HCEC 1CT (cell line): Measurements from ENCODE around the gene GABRG3.
"Not testable (repeated sequence)": the region's sequence is repeated elsewhere in the genome, so short reads cannot be mapped to it uniquely, and the experiment has no call there.

Experiments
- DNase-seq: peaks from one replicate; pipeline ENCODE4 v3.0.0-alpha.2; 2017

The GABRG3 gene

GRCh38 chr15:27358751-27359434, 387.9 kb downstream of the GABRG3 start:
- no peak for DNase-seq

GRCh38 chr15:27359586-27359985, 388.6 kb downstream of the GABRG3 start:
- no peak for DNase-seq

GRCh38 chr15:27360316-27360715, 389.3 kb downstream of the GABRG3 start:
- no peak for DNase-seq

- no peak for DNase-seq
These were observed 390.5 kb downstream of the GABRG3 start for GRCh38 chr15:27361438-27361837.

- no peak for DNase-seq
These were observed 394.5 kb downstream of the GABRG3 start for GRCh38 chr15:27365456-27365855.

- DNase-seq, result not testable (repeated sequence)
These were observed 406.4 kb downstream of the GABRG3 start for GRCh38 chr15:27377391-27377790.

- DNase-seq, result no peak
These were observed 411.5 kb downstream of the GABRG3 start for GRCh38 chr15:27382361-27383025.

GRCh38 chr15:27383726-27384125, 412.7 kb downstream of the GABRG3 start:
- DNase-seq, result no peak

GRCh38 chr15:27392163-27392562, 421.2 kb downstream of the GABRG3 start:
- no peak for DNase-seq

- DNase-seq, result no peak
These were observed 425.5 kb downstream of the GABRG3 start for GRCh38 chr15:27396521-27396920.

- no peak for DNase-seq
These were observed 426.0 kb downstream of the GABRG3 start for GRCh38 chr15:27396996-27397395.

GRCh38 chr15:27398631-27399161, 427.7 kb downstream of the GABRG3 start:
- no peak for DNase-seq

GRCh38 chr15:27399241-27399640, 428.3 kb downstream of the GABRG3 start:
- DNase-seq, result no peak

- no peak for DNase-seq
These were observed 430.5 kb downstream of the GABRG3 start for GRCh38 chr15:27401471-27401870.

GRCh38 chr15:27408428-27408827, 437.4 kb downstream of the GABRG3 start:
- DNase-seq, result no peak

GRCh38 chr15:27410996-27411605, 440.1 kb downstream of the GABRG3 start:
- no peak for DNase-seq

- DNase-seq, result no peak
These were observed 441.4 kb downstream of the GABRG3 start for GRCh38 chr15:27412415-27412814.

- no peak for DNase-seq
These were observed 443.3 kb downstream of the GABRG3 start for GRCh38 chr15:27414168-27414870.

GRCh38 chr15:27418726-27419125, 447.7 kb downstream of the GABRG3 start:
- DNase-seq, result no peak

- DNase-seq, result no peak
These were observed 452.0 kb downstream of the GABRG3 start for GRCh38 chr15:27422997-27423396.

- no peak for DNase-seq
These were observed 455.8 kb downstream of the GABRG3 start for GRCh38 chr15:27426805-27427204.

GRCh38 chr15:27427276-27427675, 456.3 kb downstream of the GABRG3 start:
- DNase-seq, result no peak

GRCh38 chr15:27428151-27428550, 457.2 kb downstream of the GABRG3 start:
- DNase-seq, result no peak
